ENCODE results near the gene TREML2.

- TF ChIP-seq CEBPB (IDR thresholded peaks at IDR 0.05; ENCODE audit: low read depth) (no peak), POLR2AphosphoS5 (IDR thresholded peaks at IDR 0.05; ENCODE audit: low read depth, low read length) (no peak), POLR2A (IDR thresholded peaks at IDR 0.05; ENCODE audit: borderline replicate concordance, extremely low read depth, insufficient read depth, insufficient read length) (no peak), SRF (IDR thresholded peaks at IDR 0.05; ENCODE audit: low read depth) (no peak), JUND (IDR thresholded peaks at IDR 0.05) (no peak), RAD21 (IDR thresholded peaks at IDR 0.05; ENCODE audit: low read depth) (peak; percentile 26; the same call in 1 of the 2 replicates), FOSL1 (IDR thresholded peaks at IDR 0.05; ENCODE audit: low read depth) (no peak)
- TF ChIP-seq, protein P1, sequence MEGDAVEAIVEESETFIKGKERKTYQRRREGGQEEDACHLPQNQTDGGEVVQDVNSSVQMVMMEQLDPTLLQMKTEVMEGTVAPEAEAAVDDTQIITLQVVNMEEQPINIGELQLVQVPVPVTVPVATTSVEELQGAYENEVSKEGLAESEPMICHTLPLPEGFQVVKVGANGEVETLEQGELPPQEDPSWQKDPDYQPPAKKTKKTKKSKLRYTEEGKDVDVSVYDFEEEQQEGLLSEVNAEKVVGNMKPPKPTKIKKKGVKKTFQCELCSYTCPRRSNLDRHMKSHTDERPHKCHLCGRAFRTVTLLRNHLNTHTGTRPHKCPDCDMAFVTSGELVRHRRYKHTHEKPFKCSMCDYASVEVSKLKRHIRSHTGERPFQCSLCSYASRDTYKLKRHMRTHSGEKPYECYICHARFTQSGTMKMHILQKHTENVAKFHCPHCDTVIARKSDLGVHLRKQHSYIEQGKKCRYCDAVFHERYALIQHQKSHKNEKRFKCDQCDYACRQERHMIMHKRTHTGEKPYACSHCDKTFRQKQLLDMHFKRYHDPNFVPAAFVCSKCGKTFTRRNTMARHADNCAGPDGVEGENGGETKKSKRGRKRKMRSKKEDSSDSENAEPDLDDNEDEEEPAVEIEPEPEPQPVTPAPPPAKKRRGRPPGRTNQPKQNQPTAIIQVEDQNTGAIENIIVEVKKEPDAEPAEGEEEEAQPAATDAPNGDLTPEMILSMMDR (IDR thresholded peaks at IDR 0.05 in 2 of 3, conservative IDR thresholded peaks at IDR 0.05 in 1 of 3; ENCODE audit: borderline replicate concordance in 1 of 3, insufficient read depth in 1 of 3, low read depth in 2 of 3, low read length in 2 of 3): peak in 2 of 3 experiments; percentile 25 to 30; a peak in 3 of 6 replicates
- TF ChIP-seq, protein P2, sequence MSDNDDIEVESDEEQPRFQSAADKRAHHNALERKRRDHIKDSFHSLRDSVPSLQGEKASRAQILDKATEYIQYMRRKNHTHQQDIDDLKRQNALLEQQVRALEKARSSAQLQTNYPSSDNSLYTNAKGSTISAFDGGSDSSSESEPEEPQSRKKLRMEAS (IDR thresholded peaks at IDR 0.05): no peak
- TF ChIP-seq, protein P3, sequence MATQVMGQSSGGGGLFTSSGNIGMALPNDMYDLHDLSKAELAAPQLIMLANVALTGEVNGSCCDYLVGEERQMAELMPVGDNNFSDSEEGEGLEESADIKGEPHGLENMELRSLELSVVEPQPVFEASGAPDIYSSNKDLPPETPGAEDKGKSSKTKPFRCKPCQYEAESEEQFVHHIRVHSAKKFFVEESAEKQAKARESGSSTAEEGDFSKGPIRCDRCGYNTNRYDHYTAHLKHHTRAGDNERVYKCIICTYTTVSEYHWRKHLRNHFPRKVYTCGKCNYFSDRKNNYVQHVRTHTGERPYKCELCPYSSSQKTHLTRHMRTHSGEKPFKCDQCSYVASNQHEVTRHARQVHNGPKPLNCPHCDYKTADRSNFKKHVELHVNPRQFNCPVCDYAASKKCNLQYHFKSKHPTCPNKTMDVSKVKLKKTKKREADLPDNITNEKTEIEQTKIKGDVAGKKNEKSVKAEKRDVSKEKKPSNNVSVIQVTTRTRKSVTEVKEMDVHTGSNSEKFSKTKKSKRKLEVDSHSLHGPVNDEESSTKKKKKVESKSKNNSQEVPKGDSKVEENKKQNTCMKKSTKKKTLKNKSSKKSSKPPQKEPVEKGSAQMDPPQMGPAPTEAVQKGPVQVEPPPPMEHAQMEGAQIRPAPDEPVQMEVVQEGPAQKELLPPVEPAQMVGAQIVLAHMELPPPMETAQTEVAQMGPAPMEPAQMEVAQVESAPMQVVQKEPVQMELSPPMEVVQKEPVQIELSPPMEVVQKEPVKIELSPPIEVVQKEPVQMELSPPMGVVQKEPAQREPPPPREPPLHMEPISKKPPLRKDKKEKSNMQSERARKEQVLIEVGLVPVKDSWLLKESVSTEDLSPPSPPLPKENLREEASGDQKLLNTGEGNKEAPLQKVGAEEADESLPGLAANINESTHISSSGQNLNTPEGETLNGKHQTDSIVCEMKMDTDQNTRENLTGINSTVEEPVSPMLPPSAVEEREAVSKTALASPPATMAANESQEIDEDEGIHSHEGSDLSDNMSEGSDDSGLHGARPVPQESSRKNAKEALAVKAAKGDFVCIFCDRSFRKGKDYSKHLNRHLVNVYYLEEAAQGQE (IDR thresholded peaks at IDR 0.05; ENCODE audit: low read depth): no peak
Observed at GRCh38 chr6:41228616-41229015, 27.7 kb upstream of the TREML2 start.
